ENCODE measurements around the gene TJP3.

TJP3 gene

DNA sequence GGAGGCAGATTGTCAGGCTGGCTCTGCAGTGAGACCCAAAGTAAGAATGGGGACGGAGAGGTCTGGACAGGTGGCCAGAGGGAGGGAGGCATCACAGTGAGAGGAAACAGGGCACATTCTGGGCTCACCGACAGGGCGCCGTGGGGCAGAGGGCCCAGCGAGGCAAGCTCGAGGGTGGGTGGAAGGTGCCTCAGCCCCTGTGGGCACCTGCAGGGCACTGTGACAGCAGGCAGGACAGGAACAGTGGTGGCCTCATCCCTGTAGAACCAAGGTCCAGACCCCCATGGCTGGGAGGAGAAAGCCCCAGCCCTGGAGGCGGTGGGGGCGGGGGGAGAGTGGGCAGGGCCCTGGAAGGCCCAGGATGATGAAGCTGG is 35.6 kb upstream of the TJP3 start:
- CTCF ChIA-PET: interaction anchor here (0.6 to 11.2 kb wide), 6 partner anchors 14 to 127 kb away, joined by 3 to 148 read pairs (median 4); partner anchors contain the start of genes PIP5K1C and TJP3
- DNase-seq (ENCODE audit: extremely low spot score): no peak
- POLR2A ChIA-PET: no interaction called here
- TF ChIP-seq, protein P1, sequence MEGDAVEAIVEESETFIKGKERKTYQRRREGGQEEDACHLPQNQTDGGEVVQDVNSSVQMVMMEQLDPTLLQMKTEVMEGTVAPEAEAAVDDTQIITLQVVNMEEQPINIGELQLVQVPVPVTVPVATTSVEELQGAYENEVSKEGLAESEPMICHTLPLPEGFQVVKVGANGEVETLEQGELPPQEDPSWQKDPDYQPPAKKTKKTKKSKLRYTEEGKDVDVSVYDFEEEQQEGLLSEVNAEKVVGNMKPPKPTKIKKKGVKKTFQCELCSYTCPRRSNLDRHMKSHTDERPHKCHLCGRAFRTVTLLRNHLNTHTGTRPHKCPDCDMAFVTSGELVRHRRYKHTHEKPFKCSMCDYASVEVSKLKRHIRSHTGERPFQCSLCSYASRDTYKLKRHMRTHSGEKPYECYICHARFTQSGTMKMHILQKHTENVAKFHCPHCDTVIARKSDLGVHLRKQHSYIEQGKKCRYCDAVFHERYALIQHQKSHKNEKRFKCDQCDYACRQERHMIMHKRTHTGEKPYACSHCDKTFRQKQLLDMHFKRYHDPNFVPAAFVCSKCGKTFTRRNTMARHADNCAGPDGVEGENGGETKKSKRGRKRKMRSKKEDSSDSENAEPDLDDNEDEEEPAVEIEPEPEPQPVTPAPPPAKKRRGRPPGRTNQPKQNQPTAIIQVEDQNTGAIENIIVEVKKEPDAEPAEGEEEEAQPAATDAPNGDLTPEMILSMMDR (IDR thresholded peaks at IDR 0.05; ENCODE audit: control extremely low read depth, extremely low read depth, low read depth, missing control alignments): no peak

DNA sequence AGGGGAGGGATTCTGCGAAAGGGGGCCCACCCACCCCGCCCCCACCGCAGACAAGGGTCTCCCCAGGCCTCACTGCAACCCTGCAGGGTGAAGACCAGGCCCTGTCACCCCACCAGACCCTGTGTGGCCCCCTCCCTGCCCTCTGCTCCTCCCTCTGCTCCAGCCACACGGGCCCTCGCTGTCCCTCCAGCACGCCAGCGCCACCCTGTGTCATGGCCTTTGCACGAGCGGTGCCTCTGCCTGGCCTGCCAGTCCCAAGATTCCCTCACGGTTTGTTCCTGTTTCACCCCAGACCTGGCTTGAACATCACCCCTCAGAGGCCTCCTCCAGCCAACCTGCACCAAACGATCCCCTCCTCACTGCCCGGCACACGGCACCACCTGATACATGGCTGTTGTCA is 35.2 kb upstream of the TJP3 start:
- no peak for DNase-seq (ENCODE audit: extremely low spot score)
- ChIA-PET CTCF (interaction anchor here (0.6 to 11.2 kb wide), 7 partner anchors 14 to 128 kb away, joined by 3 to 148 read pairs (median 4); partner anchors contain the start of genes PIP5K1C and TJP3), POLR2A (no interaction called here)
- TF ChIP-seq, protein P1 (IDR thresholded peaks at IDR 0.05; ENCODE audit: control extremely low read depth, extremely low read depth, low read depth, missing control alignments): no peak

DNA sequence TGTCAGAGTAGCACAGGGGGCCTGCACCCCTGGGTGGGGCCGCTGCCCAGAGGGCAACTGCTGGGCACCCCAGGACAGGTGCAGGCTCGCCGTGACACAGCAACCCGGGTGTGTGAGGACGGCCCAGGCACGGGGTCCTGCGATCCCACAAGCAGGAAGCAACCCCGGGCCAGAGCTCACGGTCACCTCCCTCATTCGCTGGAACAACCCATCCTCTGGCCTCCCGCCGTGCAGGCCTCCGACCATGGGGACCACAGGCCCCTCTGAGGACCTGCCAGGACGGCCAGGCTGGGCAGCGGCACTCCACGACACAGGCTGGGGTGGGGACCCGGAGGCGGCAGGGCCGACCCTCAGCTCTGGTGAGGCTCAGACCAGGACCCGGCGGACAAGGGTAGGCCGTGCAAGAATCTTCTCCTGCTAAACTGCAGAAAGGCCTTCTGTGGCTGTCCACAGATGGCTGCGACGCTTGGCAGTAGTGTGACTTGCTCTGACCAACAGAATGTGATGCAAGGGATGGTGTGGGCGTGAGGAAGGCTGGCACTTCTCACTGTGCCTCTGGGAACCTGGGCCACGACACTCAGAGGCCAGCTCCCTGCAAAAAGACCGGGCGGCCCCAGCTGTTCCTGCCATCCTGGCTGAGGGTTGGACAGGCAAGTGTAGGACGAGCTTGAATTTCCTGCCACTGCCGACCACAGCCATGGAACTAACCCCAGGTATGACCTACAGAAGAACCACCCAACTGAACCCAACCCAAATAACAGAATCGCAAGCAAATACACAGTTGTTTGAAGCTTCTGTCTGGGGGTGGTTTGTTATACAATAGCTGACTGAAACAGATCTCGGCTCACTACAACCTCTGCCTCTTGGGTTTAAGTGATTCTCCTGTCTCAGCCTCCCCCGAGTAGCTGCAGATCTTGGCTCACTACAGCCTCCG is 34.4 kb upstream of the TJP3 start:
- no peak for DNase-seq (ENCODE audit: extremely low spot score)
- TF ChIP-seq, protein P1 (IDR thresholded peaks at IDR 0.05; ENCODE audit: control extremely low read depth, extremely low read depth, low read depth, missing control alignments): no peak
- POLR2A ChIA-PET: interaction anchor here (0.7 to 1.0 kb wide), 2 partner anchors 19 to 622 kb away, joined by 3 read pairs; no protein-coding TSS in a partner anchor
- CTCF ChIA-PET: interaction anchor here (1.2 to 11.2 kb wide), 6 partner anchors 8 to 29 kb away, joined by 4 to 148 read pairs (median 4); partner anchors contain the start of genes PIP5K1C and TJP3

DNA sequence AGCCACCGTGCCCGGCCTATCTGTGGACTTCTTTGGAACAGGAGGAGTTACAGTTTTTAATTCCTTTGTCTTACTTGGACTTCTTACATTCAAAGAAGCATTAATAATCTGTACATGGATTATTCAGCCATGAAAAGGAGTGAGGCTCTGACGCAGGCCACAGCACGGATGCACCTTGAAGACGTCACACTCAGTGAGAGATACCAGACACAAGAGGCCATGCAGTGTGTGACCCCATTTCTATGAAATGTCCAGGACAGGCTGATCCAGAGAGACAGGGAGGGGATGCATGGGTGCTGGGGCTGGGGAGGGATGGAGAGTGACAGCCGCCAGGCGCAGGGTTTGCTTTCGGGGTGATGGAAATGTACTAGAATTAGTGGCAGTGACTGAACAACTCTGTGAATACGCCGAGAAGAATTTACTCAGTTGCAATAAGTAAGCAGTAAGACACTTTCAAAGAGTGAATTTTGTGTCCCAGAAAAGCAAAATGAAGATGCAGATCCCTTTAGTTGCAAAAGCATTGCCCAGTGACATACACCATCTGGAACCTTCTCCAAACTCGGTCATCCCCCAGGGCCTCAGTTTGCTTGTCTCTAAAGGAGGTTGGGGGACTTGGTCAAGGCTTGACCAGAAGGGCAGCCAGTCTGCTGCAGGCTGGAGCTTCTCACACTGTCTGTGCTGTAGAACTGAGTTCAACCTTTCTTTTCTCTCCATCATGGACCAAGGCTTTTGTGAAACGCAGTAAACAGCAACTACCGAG is 33.2 kb upstream of the TJP3 start:
- no peak for DNase-seq (ENCODE audit: extremely low spot score)
- POLR2A ChIA-PET: interaction anchor here (0.7 kb wide), 1 partner anchor 623 kb away, joined by 3 read pairs; no protein-coding TSS in a partner anchor
- CTCF ChIA-PET: interaction anchor here (1.2 to 11.2 kb wide), 5 partner anchors 9 to 28 kb away, joined by 4 to 148 read pairs (median 4); partner anchors contain the start of genes PIP5K1C and TJP3
- TF ChIP-seq, protein P1 (IDR thresholded peaks at IDR 0.05; ENCODE audit: control extremely low read depth, extremely low read depth, low read depth, missing control alignments): no peak

DNA sequence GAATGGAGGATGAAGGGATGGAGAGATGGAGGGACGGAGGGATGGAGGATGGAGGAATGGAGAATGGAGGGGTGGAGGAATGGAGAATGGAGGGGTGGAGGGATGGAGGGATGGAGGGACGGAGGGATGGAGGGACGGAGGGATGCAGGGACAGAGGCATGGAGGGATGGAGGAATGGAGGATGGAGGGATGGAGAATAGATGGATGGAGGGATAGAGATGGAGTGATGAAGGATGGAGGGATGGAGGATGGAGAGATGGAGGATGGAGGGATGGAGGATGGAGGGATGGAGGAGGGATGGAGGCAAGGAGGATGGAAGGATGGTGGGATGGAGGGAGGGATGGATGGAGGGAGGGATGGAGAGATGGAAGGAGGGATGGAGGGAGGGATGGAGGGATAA is 30.0 kb upstream of the TJP3 start:
- ChIA-PET CTCF (no interaction called here), POLR2A (no interaction called here)
- TF ChIP-seq, protein P1 (IDR thresholded peaks at IDR 0.05; ENCODE audit: control extremely low read depth, extremely low read depth, low read depth, missing control alignments): no peak
- DNase-seq (ENCODE audit: extremely low spot score): no peak

DNA sequence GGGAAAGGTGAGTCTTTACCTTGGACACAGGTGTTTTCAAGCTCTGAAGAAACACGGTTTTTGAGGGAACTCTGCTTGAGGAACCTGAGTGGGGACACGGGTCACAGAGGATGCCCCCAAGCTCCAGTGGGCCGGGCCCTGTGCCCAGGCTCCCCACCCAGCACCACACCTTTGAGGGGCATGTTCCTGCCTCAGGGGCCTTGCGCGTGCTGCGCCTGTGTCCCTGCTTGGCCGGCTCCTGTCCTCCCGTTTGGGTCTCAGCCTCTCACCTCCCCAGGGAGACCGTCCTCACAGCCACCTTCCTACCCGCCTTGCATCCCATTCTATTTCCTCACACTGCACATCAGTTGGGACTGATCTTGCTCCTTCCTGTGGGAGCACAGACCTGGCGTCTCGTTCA is 29.0 kb upstream of the TJP3 start:
- TF ChIP-seq, protein P1 (IDR thresholded peaks at IDR 0.05; ENCODE audit: control extremely low read depth, extremely low read depth, low read depth, missing control alignments): no peak
- CTCF ChIA-PET: interaction anchor here (1.4 kb wide), 1 partner anchor 12 kb away, joined by 4 read pairs; no protein-coding TSS in a partner anchor
- POLR2A ChIA-PET: no interaction called here
- DNase-seq (ENCODE audit: extremely low spot score): no peak
